Measurements from ENCODE around the gene SVIL. TPM values are rescaled to one million over a fixed set of nuclear protein-coding genes. Genes with fewer than 3 reads are reported as not detected.
"Not testable (repeated sequence)": the region's sequence is repeated elsewhere in the genome, so short reads cannot be mapped to it uniquely, and the experiment has no call there.

SVIL gene
- polyA plus RNA-seq, 4 donors = 6.7 to 26.4 (median 9.8) TPM

- 89 to 93% (median 90%) methylated on average over 3 of the region's 3 CpGs for WGBS, 3 donors
- no peak for FAIRE-seq
- Histone ChIP-seq H3K4me3 (ENCODE audit: low read depth in 1 of 3, low read length in 3 of 3) (no peak overlapping the region), H3K27me3 (ENCODE audit: control insufficient read depth in 3 of 3, insufficient read depth in 3 of 3, low read length in 3 of 3) (no peaks in the 10 kb centered on the region), H3K4me1 (ENCODE audit: control insufficient read depth in 3 of 3, insufficient read depth in 2 of 3, low read depth in 1 of 3, low read length in 2 of 3) (no peaks in the 10 kb centered on the region), H3K27ac (ENCODE audit: low read depth in 1 of 3, low read length in 2 of 3) (no peak overlapping the region), H3K9me3 (ENCODE audit: control insufficient read depth in 2 of 2, insufficient read depth in 1 of 2, low read depth in 1 of 2, low read length in 1 of 2) (peaks cover 0 to 12% of the 10 kb centered on the region in 2 donors), H3K36me3 (ENCODE audit: control insufficient read depth in 3 of 3, insufficient read depth in 2 of 3, low read depth in 1 of 3, low read length in 3 of 3) (peaks cover 0 to 23% (median 0%) of the 10 kb centered on the region in 3 donors)
- DNase-seq = no peak
These were observed 25.1 kb downstream of the SVIL start for GRCh38 chr10:29609696-29610095.

GRCh38 chr10:29608476-29609301 is 26.1 kb downstream of the SVIL start:
- Histone ChIP-seq H3K4me3 (ENCODE audit: low read depth in 1 of 3, low read length in 3 of 3) (no peak overlapping the region), H3K27me3 (ENCODE audit: control insufficient read depth in 3 of 3, insufficient read depth in 3 of 3, low read length in 3 of 3) (no peaks in the 10 kb centered on the region), H3K9me3 (ENCODE audit: control insufficient read depth in 2 of 2, insufficient read depth in 1 of 2, low read depth in 1 of 2, low read length in 1 of 2) (peaks cover 0 to 12% of the 10 kb centered on the region in 2 donors), H3K36me3 (ENCODE audit: control insufficient read depth in 3 of 3, insufficient read depth in 2 of 3, low read depth in 1 of 3, low read length in 3 of 3) (peaks cover 0 to 23% (median 0%) of the 10 kb centered on the region in 3 donors), H3K4me1 (ENCODE audit: control insufficient read depth in 3 of 3, insufficient read depth in 2 of 3, low read depth in 1 of 3, low read length in 2 of 3) (no peaks in the 10 kb centered on the region), H3K27ac (ENCODE audit: low read depth in 1 of 3, low read length in 2 of 3) (no peak overlapping the region)
- DNase-seq = no peak
- no peak for FAIRE-seq
- 87 to 96% (median 89%) methylated on average over 11 of the region's 11 CpGs for WGBS, 3 donors

GRCh38 chr10:29608062-29608461 is 26.7 kb downstream of the SVIL start:
- DNase-seq (no peak), FAIRE-seq (no peak)
- H3K4me1 ChIP-seq (ENCODE audit: control insufficient read depth in 3 of 3, insufficient read depth in 2 of 3, low read depth in 1 of 3, low read length in 2 of 3) = no peaks in the 10 kb centered on the region
- H3K27ac ChIP-seq (ENCODE audit: low read depth in 1 of 3, low read length in 2 of 3) = no peak overlapping the region
- H3K36me3 ChIP-seq (ENCODE audit: control insufficient read depth in 3 of 3, insufficient read depth in 2 of 3, low read depth in 1 of 3, low read length in 3 of 3) = peaks cover 0 to 23% (median 0%) of the 10 kb centered on the region in 3 donors
- 58 to 73% (median 72%) methylated on average over 4 of the region's 4 CpGs for WGBS, 3 donors
- H3K4me3 ChIP-seq (ENCODE audit: low read depth in 1 of 3, low read length in 3 of 3) = no peak overlapping the region
- H3K9me3 ChIP-seq (ENCODE audit: control insufficient read depth in 2 of 2, insufficient read depth in 1 of 2, low read depth in 1 of 2, low read length in 1 of 2) = peaks cover 0 to 12% of the 10 kb centered on the region in 2 donors
- no peaks in the 10 kb centered on the region for H3K27me3 ChIP-seq (ENCODE audit: control insufficient read depth in 3 of 3, insufficient read depth in 3 of 3, low read length in 3 of 3)

GRCh38 chr10:29607576-29607975 is 27.2 kb downstream of the SVIL start:
- 87 to 89% (median 88%) methylated on average over 4 of the region's 4 CpGs for WGBS, 3 donors
- Histone ChIP-seq H3K27me3 (ENCODE audit: control insufficient read depth in 3 of 3, insufficient read depth in 3 of 3, low read length in 3 of 3) (no peaks in the 10 kb centered on the region), H3K27ac (ENCODE audit: low read depth in 1 of 3, low read length in 2 of 3) (no peak overlapping the region), H3K4me3 (ENCODE audit: low read depth in 1 of 3, low read length in 3 of 3) (no peak overlapping the region), H3K9me3 (ENCODE audit: control insufficient read depth in 2 of 2, insufficient read depth in 1 of 2, low read depth in 1 of 2, low read length in 1 of 2) (peaks cover 0 to 12% of the 10 kb centered on the region in 2 donors), H3K4me1 (ENCODE audit: control insufficient read depth in 3 of 3, insufficient read depth in 2 of 3, low read depth in 1 of 3, low read length in 2 of 3) (no peaks in the 10 kb centered on the region), H3K36me3 (ENCODE audit: control insufficient read depth in 3 of 3, insufficient read depth in 2 of 3, low read depth in 1 of 3, low read length in 3 of 3) (peaks cover 0 to 23% (median 0%) of the 10 kb centered on the region in 3 donors)
- no peak for DNase-seq
- no peak for FAIRE-seq

- peaks cover 0 to 12% of the 10 kb centered on the region in 2 donors for H3K9me3 ChIP-seq (ENCODE audit: control insufficient read depth in 2 of 2, insufficient read depth in 1 of 2, low read depth in 1 of 2, low read length in 1 of 2)
- FAIRE-seq; H3K27me3 ChIP-seq (ENCODE audit: control insufficient read depth in 3 of 3, insufficient read depth in 3 of 3, low read length in 3 of 3); DNase-seq; H3K4me3 ChIP-seq (ENCODE audit: low read depth in 1 of 3, low read length in 3 of 3); H3K27ac ChIP-seq (ENCODE audit: low read depth in 1 of 3, low read length in 2 of 3); H3K4me1 ChIP-seq (ENCODE audit: control insufficient read depth in 3 of 3, insufficient read depth in 2 of 3, low read depth in 1 of 3, low read length in 2 of 3): not testable (repeated sequence)
- WGBS, 3 donors = 75 to 82% (median 75%) methylated on average over 7 of the region's 7 CpGs
- peaks cover 0 to 23% (median 0%) of the 10 kb centered on the region in 3 donors for H3K36me3 ChIP-seq (ENCODE audit: control insufficient read depth in 3 of 3, insufficient read depth in 2 of 3, low read depth in 1 of 3, low read length in 3 of 3)
These were observed 28.1 kb downstream of the SVIL start for GRCh38 chr10:29606693-29607092.

GRCh38 chr10:29604291-29604825 is 30.4 kb downstream of the SVIL start:
- peaks cover 0 to 9% of the 10 kb centered on the region in 2 donors for H3K9me3 ChIP-seq (ENCODE audit: control insufficient read depth in 2 of 2, insufficient read depth in 1 of 2, low read depth in 1 of 2, low read length in 1 of 2)
- WGBS, 3 donors = 88 to 95% (median 91%) methylated on average over 9 of the region's 9 CpGs
- no peaks in the 10 kb centered on the region for H3K27me3 ChIP-seq (ENCODE audit: control insufficient read depth in 3 of 3, insufficient read depth in 3 of 3, low read length in 3 of 3)
- FAIRE-seq (no peak), DNase-seq (no peak)
- no peak overlapping the region for H3K27ac ChIP-seq (ENCODE audit: low read depth in 1 of 3, low read length in 2 of 3)
- peaks cover 0 to 14% (median 0%) of the 10 kb centered on the region in 3 donors for H3K36me3 ChIP-seq (ENCODE audit: control insufficient read depth in 3 of 3, insufficient read depth in 2 of 3, low read depth in 1 of 3, low read length in 3 of 3)
- no peaks in the 10 kb centered on the region for H3K4me1 ChIP-seq (ENCODE audit: control insufficient read depth in 3 of 3, insufficient read depth in 2 of 3, low read depth in 1 of 3, low read length in 2 of 3)
- H3K4me3 ChIP-seq (ENCODE audit: low read depth in 1 of 3, low read length in 3 of 3) = no peak overlapping the region

GRCh38 chr10:29603223-29603896 is 31.4 kb downstream of the SVIL start:
- H3K27me3 ChIP-seq (ENCODE audit: control insufficient read depth in 3 of 3, insufficient read depth in 3 of 3, low read length in 3 of 3) = no peaks in the 10 kb centered on the region
- H3K36me3 ChIP-seq (ENCODE audit: control insufficient read depth in 3 of 3, insufficient read depth in 2 of 3, low read depth in 1 of 3, low read length in 3 of 3) = peaks cover 0 to 4% (median 0%) of the 10 kb centered on the region in 3 donors
- DNase-seq = no peak
- H3K4me3 ChIP-seq (ENCODE audit: low read depth in 1 of 3, low read length in 3 of 3) = no peak overlapping the region
- FAIRE-seq = no peak
- H3K4me1 ChIP-seq (ENCODE audit: control insufficient read depth in 3 of 3, insufficient read depth in 2 of 3, low read depth in 1 of 3, low read length in 2 of 3) = no peaks in the 10 kb centered on the region
- 76 to 90% (median 78%) methylated on average over 3 of the region's 3 CpGs for WGBS, 3 donors
- no peaks in the 10 kb centered on the region for H3K9me3 ChIP-seq (ENCODE audit: control insufficient read depth in 2 of 2, insufficient read depth in 1 of 2, low read depth in 1 of 2, low read length in 1 of 2)
- H3K27ac ChIP-seq (ENCODE audit: low read depth in 1 of 3, low read length in 2 of 3) = no peak overlapping the region

GRCh38 chr10:29600821-29601220 is 34.0 kb downstream of the SVIL start:
- H3K4me1 ChIP-seq (ENCODE audit: control insufficient read depth in 3 of 3, insufficient read depth in 2 of 3, low read depth in 1 of 3, low read length in 2 of 3) = no peaks in the 10 kb centered on the region
- peaks cover 0 to 4% (median 0%) of the 10 kb centered on the region in 3 donors for H3K36me3 ChIP-seq (ENCODE audit: control insufficient read depth in 3 of 3, insufficient read depth in 2 of 3, low read depth in 1 of 3, low read length in 3 of 3)
- H3K27me3 ChIP-seq (ENCODE audit: control insufficient read depth in 3 of 3, insufficient read depth in 3 of 3, low read length in 3 of 3) = no peaks in the 10 kb centered on the region
- DNase-seq = no peak
- 90 to 93% (median 91%) methylated on average over 6 of the region's 6 CpGs for WGBS, 3 donors
- H3K27ac ChIP-seq (ENCODE audit: low read depth in 1 of 3, low read length in 2 of 3) = no peak overlapping the region
- H3K9me3 ChIP-seq (ENCODE audit: control insufficient read depth in 2 of 2, insufficient read depth in 1 of 2, low read depth in 1 of 2, low read length in 1 of 2) = no peaks in the 10 kb centered on the region
- no peak overlapping the region for H3K4me3 ChIP-seq (ENCODE audit: low read depth in 1 of 3, low read length in 3 of 3)
- FAIRE-seq = no peak

Measured in small intestine (tissue), 7 donors.